Fibroblast of the aortic adventitia (primary cell): ENCODE data around the gene MCM3. TPM values are rescaled to one million over a fixed set of nuclear protein-coding genes. Genes with fewer than 3 reads are reported as not detected.

Source experiments
- DNase-seq: peaks from one replicate; pipeline ENCODE4 v3.0.0-alpha.2; 2010; ENCODE audit warnings: low read depth
- H3K4me3 ChIP-seq: 2 replicates; pipeline ENCODE4 v1.5.1; 2011; ENCODE audit warnings: low read depth, mild to moderate bottlenecking, control low read depth, low read length, moderate library complexity
- CTCF ChIP-seq: IDR thresholded peaks from 2 replicates; pipeline ENCODE4 v1.5.1; 2011; ENCODE audit warnings: mild to moderate bottlenecking, low read length, control low read depth, inconsistent platforms; ENCODE audit not compliant: insufficient read depth
- total RNA-seq: library from RNA; depleted of rRNA; stranded (reverse); fragments of >200 nt; gene quantifications from 2 replicates; pipeline ENCODE4 v1.2.3, GENCODE V29; 2012; ENCODE audit warnings: low replicate concordance

The MCM3 gene
- total RNA-seq, 1 donor, result 85.7 TPM

- no peak for DNase-seq
- TF ChIP-seq CTCF, result no peak
- no peak overlapping the region for H3K4me3 ChIP-seq
Measured at GRCh38 chr6:52276130-52276529, 8.4 kb downstream of the MCM3 start.

GRCh38 chr6:52271852-52272460, 12.6 kb downstream of the MCM3 start:
- no peak for TF ChIP-seq CTCF
- no peak overlapping the region for H3K4me3 ChIP-seq
- no peak for DNase-seq

GRCh38 chr6:52263709-52264540, 20.6 kb downstream of the MCM3 start:
- DNase-seq, result peak; percentile 73
- H3K4me3 ChIP-seq, result no peak overlapping the region

GRCh38 chr6:52262620-52263344, 21.8 kb downstream of the MCM3 start:
- no peak overlapping the region for H3K4me3 ChIP-seq
- DNase-seq, result no peak
- TF ChIP-seq CTCF, result no peak

More at GRCh38 chr6:52263709-52264540, 20.6 kb downstream of the MCM3 start:
- peak; percentile 97 for TF ChIP-seq CTCF

- peak; percentile 56 for DNase-seq
- no peak overlapping the region for H3K4me3 ChIP-seq
- no peak for TF ChIP-seq CTCF
Measured at GRCh38 chr6:52261229-52261628, 23.3 kb downstream of the MCM3 start.

- DNase-seq, result no peak
- TF ChIP-seq CTCF, result no peak
- no peak overlapping the region for H3K4me3 ChIP-seq
Measured at GRCh38 chr6:52260634-52261033, 23.9 kb downstream of the MCM3 start.
